Neural progenitor cell (in vitro differentiated cells): ENCODE data around the gene SV2B. TPM values are rescaled to one million over a fixed set of nuclear protein-coding genes. Genes with fewer than 3 reads are reported as not detected.

Experiments used
- DNase-seq: peaks from one replicate; pipeline ENCODE4 v3.0.0-alpha.2; 2016; ENCODE audit warnings: low spot score
- H2AFZ ChIP-seq: fragments of 200-600 bp; sonication (generic); replicated peaks from 2 replicates; pipeline ENCODE4 v1.6.1; 2016; ENCODE audit warnings: antibody characterized with exemption
- H3F3A ChIP-seq: fragments of 200-600 bp; sonication (generic); 2 replicates; pipeline ENCODE4 v1.6.1; 2016; ENCODE audit warnings: antibody characterized with exemption, low read depth
- H3K27ac ChIP-seq: fragments of 200-600 bp; sonication (generic); 2 replicates; pipeline ENCODE4 v1.5.1; 2016; ENCODE audit warnings: mild to moderate bottlenecking
- H3K27me3 ChIP-seq: fragments of 200-600 bp; sonication (generic); 2 replicates; pipeline ENCODE4 v1.6.1; 2016; ENCODE audit warnings: mild to moderate bottlenecking, moderate library complexity
- H3K36me3 ChIP-seq: fragments of 200-600 bp; sonication (generic); 2 replicates; pipeline ENCODE4 v1.5.1; 2016
- H3K4me1 ChIP-seq: fragments of 200-600 bp; sonication (generic); 2 replicates; pipeline ENCODE4 v1.6.1; 2016; ENCODE audit warnings: mixed run types
- H3K4me2 ChIP-seq: fragments of 200-600 bp; sonication (generic); 2 replicates; pipeline ENCODE4 v1.6.1; 2016
- H3K4me3 ChIP-seq: fragments of 200-600 bp; sonication (generic); 2 replicates; pipeline ENCODE4 v1.5.1; 2016
- H3K79me2 ChIP-seq: fragments of 200-600 bp; sonication (generic); 2 replicates; pipeline ENCODE4 v1.6.1; 2016; ENCODE audit warnings: low read depth
- H3K9ac ChIP-seq: fragments of 200-600 bp; sonication (generic); 2 replicates; pipeline ENCODE4 v1.6.1; 2016
- H3K9me3 ChIP-seq: fragments of 200-600 bp; sonication (generic); 2 replicates; pipeline ENCODE4 v1.5.1; 2016; ENCODE audit warnings: low read depth
- H4K20me1 ChIP-seq: fragments of 200-600 bp; sonication (generic); 2 replicates; pipeline ENCODE4 v1.6.1; 2016; ENCODE audit warnings: low read depth
- H3K27ac Mint-ChIP-seq: 3 replicates; pipeline ENCODE4 v1.8.0; 2021; ENCODE audit warnings: mixed read lengths
- H3K27me3 Mint-ChIP-seq: 2 replicates; pipeline ENCODE4 v1.8.0; 2022; ENCODE audit warnings: low read depth, mild to moderate bottlenecking, inconsistent platforms, moderate library complexity, mixed read lengths; ENCODE audit not compliant: insufficient read depth
- H3K36me3 Mint-ChIP-seq: 3 replicates; pipeline ENCODE4 v1.8.0; 2021; ENCODE audit warnings: mixed read lengths
- H3K4me1 Mint-ChIP-seq: 3 replicates; pipeline ENCODE4 v1.8.0; 2021; ENCODE audit warnings: mixed read lengths
- H3K4me3 Mint-ChIP-seq: 3 replicates; pipeline ENCODE4 v1.8.0; 2021; ENCODE audit warnings: mild to moderate bottlenecking, moderate library complexity, mixed read lengths
- H3K9me3 Mint-ChIP-seq: 3 replicates; pipeline ENCODE4 v1.8.0; 2020; ENCODE audit warnings: mixed read lengths
- EZH2 ChIP-seq: fragments of 200-600 bp; sonication (generic); IDR thresholded peaks from 2 replicates; pipeline ENCODE4 v1.6.1; 2017; ENCODE audit warnings: antibody characterized with exemption, mild to moderate bottlenecking, moderate library complexity
- EZH2phosphoT487 ChIP-seq: fragments of 200-600 bp; sonication (generic); IDR thresholded peaks from 2 replicates; pipeline ENCODE4 v1.6.1; 2017; ENCODE audit warnings: antibody characterized with exemption
- total RNA-seq: library from RNA; depleted of rRNA; stranded (reverse); fragments of >200 nt; gene quantifications from 2 replicates; pipeline ENCODE4 v1.2.3, GENCODE V29; 2015; ENCODE audit warnings: low replicate concordance
- TF ChIP-seq, protein P1 (sequence below): fragments of 200-600 bp; sonication (generic); IDR thresholded peaks from 2 replicates; pipeline ENCODE4 v1.5.1; 2017; ENCODE audit warnings: antibody characterized with exemption, mild to moderate bottlenecking

The SV2B gene
- 0.02 and 0.19 TPM in 2 replicates for total RNA-seq

- peaks cover 9% of the 10 kb centered on the region for H3K4me1 Mint-ChIP-seq
- Histone ChIP-seq H3K27ac (no peak within 1 kb of the TSS), H3K36me3 (no peaks in the 10 kb centered on the region), H3F3A (peaks cover 9% of the 10 kb centered on the region), H4K20me1 (peaks cover 9% of the 10 kb centered on the region), H3K4me3 (peak within 1 kb of the TSS; percentile 56), H3K79me2 (no peaks in the 10 kb centered on the region), H2AFZ (peak within 1 kb of the TSS; percentile 96), H3K9ac (no peak within 1 kb of the TSS), H3K4me2 (peak within 1 kb of the TSS; percentile 94), H3K9me3 (no peaks in the 10 kb centered on the region), H3K27me3 (peaks cover 95% of the 10 kb centered on the region), H3K4me1 (peaks cover 14% of the 10 kb centered on the region)
- H3K36me3 Mint-ChIP-seq: no peaks in the 10 kb centered on the region
- H3K27ac Mint-ChIP-seq: no peak within 1 kb of the TSS
- H3K27me3 Mint-ChIP-seq: peaks cover 47% of the 10 kb centered on the region
- TF ChIP-seq EZH2 (peak; percentile 91), EZH2phosphoT487 (peak; percentile 88)
- TF ChIP-seq, protein P1, sequence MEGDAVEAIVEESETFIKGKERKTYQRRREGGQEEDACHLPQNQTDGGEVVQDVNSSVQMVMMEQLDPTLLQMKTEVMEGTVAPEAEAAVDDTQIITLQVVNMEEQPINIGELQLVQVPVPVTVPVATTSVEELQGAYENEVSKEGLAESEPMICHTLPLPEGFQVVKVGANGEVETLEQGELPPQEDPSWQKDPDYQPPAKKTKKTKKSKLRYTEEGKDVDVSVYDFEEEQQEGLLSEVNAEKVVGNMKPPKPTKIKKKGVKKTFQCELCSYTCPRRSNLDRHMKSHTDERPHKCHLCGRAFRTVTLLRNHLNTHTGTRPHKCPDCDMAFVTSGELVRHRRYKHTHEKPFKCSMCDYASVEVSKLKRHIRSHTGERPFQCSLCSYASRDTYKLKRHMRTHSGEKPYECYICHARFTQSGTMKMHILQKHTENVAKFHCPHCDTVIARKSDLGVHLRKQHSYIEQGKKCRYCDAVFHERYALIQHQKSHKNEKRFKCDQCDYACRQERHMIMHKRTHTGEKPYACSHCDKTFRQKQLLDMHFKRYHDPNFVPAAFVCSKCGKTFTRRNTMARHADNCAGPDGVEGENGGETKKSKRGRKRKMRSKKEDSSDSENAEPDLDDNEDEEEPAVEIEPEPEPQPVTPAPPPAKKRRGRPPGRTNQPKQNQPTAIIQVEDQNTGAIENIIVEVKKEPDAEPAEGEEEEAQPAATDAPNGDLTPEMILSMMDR: no peak
- no peaks in the 10 kb centered on the region for H3K9me3 Mint-ChIP-seq
- H3K4me3 Mint-ChIP-seq: peak within 1 kb of the TSS; percentile 85
- DNase-seq: peak; percentile 83
Measured at GRCh38 chr15:91099995-91100813, at the start of gene SV2B. Gene SV2B, plus strand, starts transcription at chr15:91100257. Its CDS starts 126,007 bp downstream, at chr15:91226264.

DNA sequence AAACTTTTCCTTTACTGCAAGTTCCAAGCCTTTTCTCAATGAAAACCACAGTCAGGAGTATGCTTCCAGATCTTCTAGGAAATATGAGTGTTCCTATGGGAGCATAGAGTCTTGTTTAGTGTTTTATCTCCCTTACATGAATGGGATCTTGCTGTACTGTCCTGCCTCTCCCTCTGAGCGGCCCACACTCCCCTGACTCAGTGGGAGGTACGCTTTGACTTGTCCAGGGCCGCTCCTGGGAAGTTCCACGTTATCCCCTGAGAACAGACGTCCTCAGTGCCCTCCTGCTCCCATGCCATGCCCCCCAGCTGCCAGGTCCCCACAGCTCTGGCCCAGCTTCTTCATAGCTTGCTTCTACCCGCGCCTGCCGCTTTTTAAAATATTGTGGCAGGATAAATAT, 48.8 kb upstream of the SV2B start:
- Mint-ChIP-seq H3K27ac (no peak overlapping the region), H3K9me3 (no peaks in the 10 kb centered on the region)

DNA sequence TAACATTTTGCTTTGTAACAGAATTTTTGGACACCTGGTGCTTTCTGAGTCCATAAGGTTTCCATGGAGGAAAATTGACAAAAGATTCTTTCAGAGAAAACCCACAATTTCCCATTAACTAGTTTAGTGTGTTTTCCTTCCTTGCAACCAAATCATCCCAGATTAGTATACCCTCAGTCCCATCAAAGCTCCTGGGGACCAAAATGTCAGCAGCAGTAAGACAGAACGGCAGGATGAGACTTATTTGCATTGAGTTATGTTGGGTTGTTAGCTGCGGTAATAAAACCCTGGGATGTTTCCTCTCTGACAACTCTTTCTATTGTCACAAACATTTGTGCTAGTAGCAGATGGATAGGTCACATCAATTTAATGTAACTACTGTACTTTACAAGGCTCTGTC, 45.2 kb upstream of the SV2B start:
- Histone ChIP-seq H3K4me3 (no peak overlapping the region), H3F3A (no peaks in the 10 kb centered on the region), H3K9ac (no peak overlapping the region), H2AFZ (no peak overlapping the region), H3K4me1 (no peaks in the 10 kb centered on the region), H3K79me2 (no peaks in the 10 kb centered on the region), H3K27ac (no peak overlapping the region), H4K20me1 (no peaks in the 10 kb centered on the region), H3K36me3 (no peaks in the 10 kb centered on the region), H3K4me2 (no peak overlapping the region), H3K27me3 (peaks cover 70% of the 10 kb centered on the region), H3K9me3 (no peaks in the 10 kb centered on the region)
- H3K4me1 Mint-ChIP-seq: no peaks in the 10 kb centered on the region
- H3K27me3 Mint-ChIP-seq: peaks cover 18% of the 10 kb centered on the region
- H3K9me3 Mint-ChIP-seq: no peaks in the 10 kb centered on the region
- DNase-seq: no peak
- H3K36me3 Mint-ChIP-seq: no peaks in the 10 kb centered on the region
- no peak for TF ChIP-seq EZH2phosphoT487
- TF ChIP-seq, protein P1: no peak
- TF ChIP-seq EZH2: no peak
- H3K4me3 Mint-ChIP-seq: no peak overlapping the region
- no peak overlapping the region for H3K27ac Mint-ChIP-seq

More for the DNA sequence above, 48.8 kb upstream of the SV2B start:
- Mint-ChIP-seq H3K4me1 (no peaks in the 10 kb centered on the region), H3K27me3 (peaks cover 18% of the 10 kb centered on the region), H3K36me3 (no peaks in the 10 kb centered on the region), H3K4me3 (no peak overlapping the region)
- Histone ChIP-seq H3K4me3 (no peak overlapping the region), H2AFZ (no peak overlapping the region), H4K20me1 (no peaks in the 10 kb centered on the region), H3K9me3 (no peaks in the 10 kb centered on the region), H3K79me2 (no peaks in the 10 kb centered on the region), H3K27me3 (peaks cover 44% of the 10 kb centered on the region), H3K4me1 (no peaks in the 10 kb centered on the region), H3F3A (no peaks in the 10 kb centered on the region), H3K4me2 (no peak overlapping the region), H3K9ac (no peak overlapping the region), H3K27ac (no peak overlapping the region), H3K36me3 (no peaks in the 10 kb centered on the region)
- TF ChIP-seq, protein P1: no peak
- TF ChIP-seq EZH2phosphoT487: no peak
- DNase-seq: no peak
